Measurements from ENCODE around the gene CDS1. TPM values are rescaled to one million over a fixed set of nuclear protein-coding genes. Genes with fewer than 3 reads are reported as not detected.
"Not testable (repeated sequence)": the region's sequence is repeated elsewhere in the genome, so short reads cannot be mapped to it uniquely, and the experiment has no call there.

CDS1 gene
- total RNA-seq, 4 donors from 2014 or later, result 0.69 to 1.7 (median 1.1) TPM; not detected in 1

- no peak for DNase-seq (ENCODE audit: low spot score)
- no peak for TF ChIP-seq CTCF (IDR thresholded peaks at IDR 0.05)
- no peak for ATAC-seq (ENCODE audit: low FRiP score)
Measured at GRCh38 chr4:84678976-84679744, 96.2 kb downstream of the CDS1 start.

- no peak for DNase-seq (ENCODE audit: low spot score)
- TF ChIP-seq CTCF (IDR thresholded peaks at IDR 0.05), result no peak
- no peak for ATAC-seq (ENCODE audit: low FRiP score)
Measured at GRCh38 chr4:84680956-84681355, 98.0 kb downstream of the CDS1 start.

- DNase-seq (ENCODE audit: low spot score), result no peak
- no peak for ATAC-seq (ENCODE audit: low FRiP score)
- TF ChIP-seq CTCF (IDR thresholded peaks at IDR 0.05), result no peak
Measured at GRCh38 chr4:84681486-84682274, 98.8 kb downstream of the CDS1 start.

GRCh38 chr4:84682661-84683060, 99.7 kb downstream of the CDS1 start:
- DNase-seq (ENCODE audit: low spot score); ATAC-seq (ENCODE audit: low FRiP score): not testable (repeated sequence)

GRCh38 chr4:84683064-84683850, 100.3 kb downstream of the CDS1 start:
- ATAC-seq (ENCODE audit: low FRiP score) (no peak), DNase-seq (ENCODE audit: low spot score) (no peak)
- TF ChIP-seq CTCF (IDR thresholded peaks at IDR 0.05), result no peak

GRCh38 chr4:84684361-84684760, 101.4 kb downstream of the CDS1 start:
- ATAC-seq (ENCODE audit: low FRiP score) (no peak), DNase-seq (ENCODE audit: low spot score) (no peak)
- TF ChIP-seq CTCF (IDR thresholded peaks at IDR 0.05), result no peak

- ATAC-seq (ENCODE audit: low FRiP score) (no peak), DNase-seq (ENCODE audit: low spot score) (no peak)
- TF ChIP-seq CTCF (IDR thresholded peaks at IDR 0.05), result no peak
Measured at GRCh38 chr4:84685105-84685504, 102.2 kb downstream of the CDS1 start.

All from omental fat pad (tissue), 4 donors.